GM12892 (cell line): ENCODE data around the gene OASL.

ENCODE experiments used
- POLR2A ChIP-seq: IDR thresholded peaks from 2 replicates; pipeline ENCODE4 v1.6.1; 2011; ENCODE audit warnings: low read depth, low read length, control low read depth
- POLR2AphosphoS5 ChIP-seq: IDR thresholded peaks from 2 replicates; pipeline ENCODE4 v1.6.1; 2011; ENCODE audit warnings: low read depth, low read length, control low read depth

DNA sequence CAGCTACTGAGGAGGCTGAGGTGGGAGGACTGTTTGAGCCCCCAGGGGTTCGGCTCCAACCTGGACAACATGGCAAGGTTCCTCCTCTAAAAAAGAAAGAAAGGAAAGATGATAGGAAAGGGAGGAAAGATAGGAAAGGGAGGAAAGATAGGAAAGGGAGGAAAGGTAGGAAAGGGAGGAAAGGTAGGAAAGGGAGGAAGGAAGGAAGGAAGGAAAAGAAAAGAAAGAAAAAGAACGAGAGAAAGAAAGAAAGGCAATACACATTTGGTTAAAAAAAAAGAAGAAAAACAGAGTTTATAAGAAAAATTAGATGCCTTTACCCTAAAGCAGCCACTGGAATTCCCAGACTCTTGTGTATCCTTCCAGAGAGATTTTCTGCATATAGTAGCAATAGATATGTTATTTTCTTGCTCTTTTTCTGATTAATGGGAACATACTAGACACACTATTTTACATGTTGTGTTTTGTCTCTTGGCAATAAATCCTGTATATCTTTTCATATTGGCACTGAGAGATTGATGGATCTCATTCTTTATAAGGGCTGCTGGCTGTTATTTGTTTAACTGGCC is 48.5 kb downstream of the OASL start:
- TF ChIP-seq POLR2A (no peak), POLR2AphosphoS5 (no peak)
